GM21737 (cell line): ENCODE data around the gene MICA.
"Not testable (repeated sequence)": the region's sequence is repeated elsewhere in the genome, so short reads cannot be mapped to it uniquely, and the experiment has no call there.

Experiments
- ATAC-seq: cut with Tn5 transposase; IDR thresholded peaks from one replicate; pipeline ENCODE4 v1.9.1; 2021; ENCODE audit warnings: mild to moderate bottlenecking, moderate library complexity; ENCODE audit not compliant: unreplicated experiment

The MICA gene

GRCh38 chr6:31453259-31453658, 49.9 kb downstream of the MICA start:
- no peak for ATAC-seq

- ATAC-seq = not testable (repeated sequence)
These were observed 56.5 kb downstream of the MICA start for GRCh38 chr6:31459864-31460263.

GRCh38 chr6:31460361-31461025, 57.1 kb downstream of the MICA start:
- ATAC-seq = no peak

- no peak for ATAC-seq
These were observed 58.9 kb downstream of the MICA start for GRCh38 chr6:31462026-31462963.

GRCh38 chr6:31462964-31463870, 59.8 kb downstream of the MICA start:
- ATAC-seq = peak; percentile 78

- no peak for ATAC-seq
These were observed 61.1 kb downstream of the MICA start for GRCh38 chr6:31464252-31465184.
